CD4-positive, alpha-beta T cell treated with Interleukin-6 for 4 hours (primary cell): ENCODE data around the gene PPP1R2C.

ENCODE experiments used
- DNase-seq: peaks from one replicate; pipeline ENCODE4 v3.0.0-alpha.2; 2020; ENCODE audit warnings: mixed read lengths

The PPP1R2C gene

GRCh38 chrX:42748067-42748850, 29.7 kb downstream of the PPP1R2C start:
- DNase-seq, result no peak

GRCh38 chrX:42746606-42747005, 31.4 kb downstream of the PPP1R2C start:
- no peak for DNase-seq

DNA sequence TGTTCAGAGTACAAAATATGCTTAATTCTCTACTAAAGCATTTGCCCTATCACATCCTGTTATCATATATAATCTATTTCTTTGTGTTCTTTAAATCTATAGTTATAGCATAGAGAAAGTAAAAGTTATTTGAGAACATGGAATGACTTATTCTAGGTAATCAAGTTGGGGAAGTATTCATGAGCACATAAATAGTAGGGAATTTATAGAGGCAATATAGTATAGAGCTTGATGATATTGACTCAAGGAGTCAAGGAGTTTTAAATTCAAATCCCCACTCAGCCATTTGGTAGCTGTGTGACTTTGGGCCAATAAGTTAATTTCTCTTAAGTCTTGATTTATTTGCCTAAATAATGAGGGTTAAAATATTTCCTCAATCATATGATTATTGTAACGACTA, 37.5 kb downstream of the PPP1R2C start:
- DNase-seq, result no peak

DNA sequence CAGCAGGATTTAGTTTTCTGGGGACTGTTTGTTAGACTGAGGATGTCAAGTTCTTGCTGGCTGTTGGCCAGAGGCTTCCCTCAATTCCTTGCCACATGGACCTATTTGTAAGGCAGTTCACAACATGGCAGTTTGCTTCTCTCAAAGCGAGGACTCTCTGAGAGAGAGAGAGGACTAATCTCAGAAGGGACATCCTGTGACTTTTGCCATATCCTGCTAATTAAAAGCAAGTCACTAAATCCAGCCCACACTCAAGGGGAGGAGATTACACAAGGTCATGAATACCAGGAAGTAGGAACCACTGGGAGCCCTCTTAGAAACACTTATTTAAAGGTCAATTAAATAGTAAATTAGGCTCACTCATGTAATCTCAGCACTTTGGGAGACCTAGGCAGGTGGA, 38.2 kb downstream of the PPP1R2C start:
- DNase-seq, result no peak

DNA sequence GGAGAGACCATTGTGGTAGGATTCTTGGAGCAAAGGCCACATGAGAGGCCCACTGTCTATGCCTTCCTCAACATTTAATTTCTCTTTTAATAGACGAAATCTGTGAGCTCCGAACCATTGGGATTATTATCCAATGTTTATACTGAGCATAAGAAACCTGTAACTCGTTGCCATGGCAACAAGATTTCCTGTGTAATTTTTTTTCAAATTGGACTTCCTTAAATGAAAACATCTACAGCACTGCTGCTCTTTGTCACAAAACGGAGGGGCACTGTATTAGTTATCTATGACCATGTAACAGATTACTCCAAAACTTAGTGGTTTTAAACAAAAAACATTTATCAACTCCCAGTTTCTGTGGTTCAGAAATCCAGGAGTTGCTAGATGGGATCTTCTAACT, 38.7 kb downstream of the PPP1R2C start:
- DNase-seq, result peak; percentile 13

DNA sequence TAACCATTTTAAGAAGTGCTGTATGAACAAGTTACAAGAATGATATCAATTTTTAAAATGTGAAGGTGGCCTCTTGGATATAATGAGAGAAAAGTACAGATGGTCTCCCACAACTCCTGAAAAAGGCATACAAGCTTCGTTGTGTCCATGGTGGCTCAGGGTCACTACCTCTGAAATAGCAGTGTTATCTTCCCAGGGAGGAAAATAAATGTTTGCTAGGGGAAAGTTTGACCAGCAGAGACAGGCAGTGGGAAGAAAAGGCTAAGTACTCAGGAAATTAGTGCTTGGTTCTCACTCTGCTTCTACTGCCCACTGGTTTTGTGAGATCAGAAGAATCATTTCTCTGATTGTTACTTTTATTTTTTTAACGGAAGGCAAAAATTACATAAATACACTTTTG, 39.4 kb downstream of the PPP1R2C start:
- DNase-seq, result no peak

DNA sequence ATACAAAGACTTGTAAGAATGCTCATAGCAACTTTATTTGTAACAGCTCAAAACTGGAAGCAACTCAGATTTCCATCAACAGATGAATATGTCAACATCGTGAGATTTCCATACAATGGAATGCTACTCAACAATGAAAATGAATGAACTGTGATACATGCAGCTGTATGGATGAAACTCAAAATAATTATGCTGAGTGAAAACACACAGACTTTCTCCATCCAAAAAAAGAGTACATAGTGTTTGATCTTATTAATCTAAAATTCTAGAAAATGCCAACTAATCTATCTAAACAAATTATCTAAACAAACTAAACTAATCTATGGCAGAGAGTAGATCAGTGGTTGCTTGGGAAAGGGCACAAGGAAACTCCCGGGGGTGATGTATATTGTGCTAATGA, 42.7 kb downstream of the PPP1R2C start:
- DNase-seq, result no peak

GRCh38 chrX:42732506-42732905, 45.5 kb downstream of the PPP1R2C start:
- no peak for DNase-seq
